Stimulated activated CD8-positive, alpha-beta memory T cell treated with anti-CD3 and anti-CD28 coated beads, Interleukin-2, amount 100 ng/mL, for 1 hour (primary cell): Measurements from ENCODE around the gene PAGR1.
"Not testable (repeated sequence)": the region's sequence is repeated elsewhere in the genome, so short reads cannot be mapped to it uniquely, and the experiment has no call there.

Source experiments
- DNase-seq, 2 donors: peaks; one replicate each; pipeline ENCODE4 v3.0.0-alpha.2; 2020; ENCODE audit warnings: low read depth in 2 of 2

Gene PAGR1

GRCh38 chr16:29812754-29813643 lies 3.0 kb upstream of the PAGR1 start:
- DNase-seq, result no peak

GRCh38 chr16:29813644-29814562 lies 2.0 kb upstream of the PAGR1 start:
- no peak for DNase-seq

GRCh38 chr16:29814592-29814991 lies 1.4 kb upstream of the PAGR1 start:
- no peak for DNase-seq

GRCh38 chr16:29815032-29815721 lies 775 bp upstream of the PAGR1 start:
- DNase-seq, result no peak

- DNase-seq, result no peak
Measured at GRCh38 chr16:29816694-29817441, 916 bp downstream of the PAGR1 start.

GRCh38 chr16:29818082-29818481 lies 2.1 kb downstream of the PAGR1 start:
- no peak for DNase-seq

GRCh38 chr16:29819506-29819905 lies 3.6 kb downstream of the PAGR1 start:
- DNase-seq, result no peak

GRCh38 chr16:29820271-29820701 lies 4.3 kb downstream of the PAGR1 start, which contains the start of gene MVP:
TSS of gene MVP (plus strand) at chr16:29820462. CDS start at chr16:29830550, 10,088 bp downstream.
- no peak for DNase-seq

- no peak for DNase-seq
Measured at GRCh38 chr16:29820730-29821642, 5.0 kb downstream of the PAGR1 start.

GRCh38 chr16:29821643-29822115 lies 5.7 kb downstream of the PAGR1 start:
- no peak for DNase-seq

GRCh38 chr16:29824589-29825144 lies 8.7 kb downstream of the PAGR1 start:
- no peak for DNase-seq

- DNase-seq, result no peak
Measured at GRCh38 chr16:29825145-29826044, 9.4 kb downstream of the PAGR1 start.

GRCh38 chr16:29826342-29826695 lies 10.4 kb downstream of the PAGR1 start:
- no peak for DNase-seq

GRCh38 chr16:29830774-29831173 lies 14.8 kb downstream of the PAGR1 start:
- DNase-seq, result no peak

GRCh38 chr16:29831490-29831889 lies 15.5 kb downstream of the PAGR1 start:
- no peak for DNase-seq

- not testable (repeated sequence) for DNase-seq
Measured at GRCh38 chr16:29833219-29833618, 17.3 kb downstream of the PAGR1 start.

- no peak for DNase-seq
Measured at GRCh38 chr16:29834079-29834478, 18.1 kb downstream of the PAGR1 start.

GRCh38 chr16:29835926-29836325 lies 20.0 kb downstream of the PAGR1 start:
- DNase-seq, result no peak

- no peak for DNase-seq
Measured at GRCh38 chr16:29836623-29837022, 20.7 kb downstream of the PAGR1 start.
